OCI-LY1 (cell line): ENCODE results near the gene IQSEC1.

Source experiments
- EZH2 ChIP-seq: fragments of 200-600 bp; sonication (generic), shearing (Covaris generic); IDR thresholded peaks from 2 replicates; pipeline ENCODE4 v1.8.0; 2017; ENCODE audit warnings: borderline replicate concordance, mixed run types, mild to moderate bottlenecking, antibody characterized with exemption, low read length, moderate library complexity, mixed read lengths
- TF ChIP-seq, protein P1 (sequence below): fragments of 200-600 bp; sonication (generic), shearing (Covaris generic); IDR thresholded peaks from 2 replicates; pipeline ENCODE4 v1.5.1; 2017; ENCODE audit warnings: mild to moderate bottlenecking, antibody characterized with exemption, low read length, moderate library complexity, mixed read lengths

- TF ChIP-seq, protein P1, sequence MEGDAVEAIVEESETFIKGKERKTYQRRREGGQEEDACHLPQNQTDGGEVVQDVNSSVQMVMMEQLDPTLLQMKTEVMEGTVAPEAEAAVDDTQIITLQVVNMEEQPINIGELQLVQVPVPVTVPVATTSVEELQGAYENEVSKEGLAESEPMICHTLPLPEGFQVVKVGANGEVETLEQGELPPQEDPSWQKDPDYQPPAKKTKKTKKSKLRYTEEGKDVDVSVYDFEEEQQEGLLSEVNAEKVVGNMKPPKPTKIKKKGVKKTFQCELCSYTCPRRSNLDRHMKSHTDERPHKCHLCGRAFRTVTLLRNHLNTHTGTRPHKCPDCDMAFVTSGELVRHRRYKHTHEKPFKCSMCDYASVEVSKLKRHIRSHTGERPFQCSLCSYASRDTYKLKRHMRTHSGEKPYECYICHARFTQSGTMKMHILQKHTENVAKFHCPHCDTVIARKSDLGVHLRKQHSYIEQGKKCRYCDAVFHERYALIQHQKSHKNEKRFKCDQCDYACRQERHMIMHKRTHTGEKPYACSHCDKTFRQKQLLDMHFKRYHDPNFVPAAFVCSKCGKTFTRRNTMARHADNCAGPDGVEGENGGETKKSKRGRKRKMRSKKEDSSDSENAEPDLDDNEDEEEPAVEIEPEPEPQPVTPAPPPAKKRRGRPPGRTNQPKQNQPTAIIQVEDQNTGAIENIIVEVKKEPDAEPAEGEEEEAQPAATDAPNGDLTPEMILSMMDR = no peak
- no peak for TF ChIP-seq EZH2
These were observed 10.7 kb upstream of the IQSEC1 start for GRCh38 chr3:13083898-13084297.
